IMR-90 (cell line): ENCODE measurements around the gene CYP46A1. TPM values are rescaled to one million over a fixed set of nuclear protein-coding genes. Genes with fewer than 3 reads are reported as not detected.

ENCODE experiments used
- ATAC-seq: fragments of 200-7000 bp; cut with Tn5 transposase; 2 replicates; pipeline ENCODE4 v1.9.1; 2020; ENCODE audit warnings: low read depth, mild to moderate bottlenecking, moderate library complexity
- BruUV-seq: library from RNA; stranded (reverse); fragments of 400-500 nt; replicated peaks from 2 replicates; lab custom pipeline; 2021; lab: Mats Ljungman, UMichigan
- CTCF ChIA-PET: fragments of 300-600 bp; formaldehyde crosslinking; extraction: SDS; loops from one replicate; lab custom pipeline; 2021; ENCODE audit warnings: antibody characterized with exemption; lab: Yijun Ruan, JAX
- POLR2A ChIA-PET: fragments of 300-600 bp; sonication (Branson Sonifier 250); formaldehyde crosslinking; loops from one replicate; lab custom pipeline; 2022; ENCODE audit warnings: antibody characterized with exemption; ENCODE audit not compliant: unreplicated experiment; lab: Charles Lee
- DNase-seq: peaks from one replicate; pipeline ENCODE4 v3.0.0; 2013
- H2AFZ ChIP-seq: replicated peaks from 2 replicates; pipeline ENCODE3; 2013; ENCODE audit warnings: low read length, mild to moderate bottlenecking; ENCODE audit not compliant: poor library complexity
- H2AK5ac ChIP-seq: 2 replicates; pipeline ENCODE4 v1.6.1; 2013; ENCODE audit warnings: low read depth, low read length, inconsistent platforms
- H2AK9ac ChIP-seq: replicated peaks from 2 replicates; pipeline ENCODE3; 2013; ENCODE audit warnings: mild to moderate bottlenecking, low read depth, low read length, moderate library complexity; ENCODE audit not compliant: poor library complexity
- H2BK120ac ChIP-seq: 2 replicates; pipeline ENCODE4 v1.6.1; 2013; ENCODE audit warnings: low read depth, low read length, inconsistent platforms
- H2BK15ac ChIP-seq: 3 replicates; pipeline ENCODE4 v1.6.1; 2013; ENCODE audit warnings: low read depth, low read length, inconsistent platforms
- H2BK20ac ChIP-seq: 2 replicates; pipeline ENCODE4 v1.6.1; 2013; ENCODE audit warnings: low read depth, mild to moderate bottlenecking, inconsistent platforms, low read length, moderate library complexity
- H2BK5ac ChIP-seq: 2 replicates; pipeline ENCODE4 v1.6.1; 2013; ENCODE audit warnings: mild to moderate bottlenecking, low read depth, low read length, inconsistent platforms; ENCODE audit not compliant: poor library complexity, severe bottlenecking
- H3K14ac ChIP-seq: replicated peaks from 2 replicates; pipeline ENCODE4 v1.6.1; 2013; ENCODE audit warnings: low read depth, low read length, inconsistent platforms
- H3K18ac ChIP-seq: 2 replicates; pipeline ENCODE4 v1.6.1; 2013; ENCODE audit warnings: low read depth, low read length, control low read depth
- H3K23ac ChIP-seq: 2 replicates; pipeline ENCODE4 v1.6.1; 2013; ENCODE audit warnings: low read depth, low read length, inconsistent platforms
- H3K27ac ChIP-seq: 2 replicates; pipeline ENCODE4 v1.5.1; 2013; ENCODE audit warnings: mild to moderate bottlenecking, control low read depth, low read length; ENCODE audit not compliant: insufficient read depth
- H3K27me3 ChIP-seq: 2 replicates; pipeline ENCODE4 v1.6.1; 2013; ENCODE audit warnings: low read length; ENCODE audit not compliant: control insufficient read depth, insufficient read depth
- H3K36me3 ChIP-seq: 2 replicates; pipeline ENCODE4 v1.6.1; 2013; ENCODE audit warnings: low read length, mixed read lengths; ENCODE audit not compliant: control insufficient read depth, insufficient read depth
- H3K4ac ChIP-seq: 2 replicates; pipeline ENCODE4 v1.6.1; 2013; ENCODE audit warnings: low read depth, low read length, inconsistent platforms
- H3K4me1 ChIP-seq: 2 replicates; pipeline ENCODE4 v1.6.1; 2013; ENCODE audit warnings: low read length, mixed read lengths; ENCODE audit not compliant: control insufficient read depth, insufficient read depth
- H3K4me2 ChIP-seq: 2 replicates; pipeline ENCODE4 v1.6.1; 2013; ENCODE audit warnings: low read depth, mild to moderate bottlenecking, control low read depth, low read length, moderate library complexity
- H3K4me3 ChIP-seq: 2 replicates; pipeline ENCODE4 v1.5.1; 2013; ENCODE audit warnings: low read depth, mild to moderate bottlenecking, control low read depth, low read length, moderate library complexity; ENCODE audit not compliant: insufficient read depth
- H3K56ac ChIP-seq: 2 replicates; pipeline ENCODE4 v1.6.1; 2013; ENCODE audit warnings: low read length, inconsistent platforms; ENCODE audit not compliant: insufficient read depth; ENCODE audit errors: extremely low read depth
- H3K79me1 ChIP-seq, 2 experiments: 2 replicates each; pipeline ENCODE4 v1.6.1; 2013; ENCODE audit warnings: low read length in 2 of 2, inconsistent platforms in 1 of 2, low read depth in 1 of 2
- H3K9ac ChIP-seq: 2 replicates; pipeline ENCODE4 v1.6.1; 2013; ENCODE audit warnings: low read depth, low read length, control low read depth
- H3K9me1 ChIP-seq: 2 replicates; pipeline ENCODE4 v1.6.1; 2013; ENCODE audit warnings: low read length, inconsistent platforms; ENCODE audit not compliant: insufficient read depth
- H3K9me3 ChIP-seq: 2 replicates; pipeline ENCODE4 v1.6.1; 2013; ENCODE audit warnings: low read length; ENCODE audit not compliant: control insufficient read depth, insufficient read depth
- H4K20me1 ChIP-seq: 2 replicates; pipeline ENCODE4 v1.6.1; 2013; ENCODE audit warnings: low read length, inconsistent platforms; ENCODE audit not compliant: insufficient read depth
- H4K5ac ChIP-seq: 2 replicates; pipeline ENCODE4 v1.6.1; 2013; ENCODE audit warnings: mild to moderate bottlenecking, low read depth, low read length, control low read depth
- H4K8ac ChIP-seq, 2 experiments: 2 replicates each; pipeline ENCODE4 v1.6.1; 2013; ENCODE audit warnings: low read depth in 2 of 2, low read length in 2 of 2, control low read depth in 1 of 2, inconsistent platforms in 1 of 2
- H4K91ac ChIP-seq: 2 replicates; pipeline ENCODE4 v1.6.1; 2013; ENCODE audit warnings: low read depth, low read length, inconsistent platforms; ENCODE audit not compliant: insufficient read depth
- BHLHE40 ChIP-seq: fragments of 150-350 bp; IDR thresholded peaks from 2 replicates; pipeline ENCODE4 v1.6.1; 2016; ENCODE audit warnings: mild to moderate bottlenecking, low read depth, low read length
- CEBPB ChIP-seq: IDR thresholded peaks from 2 replicates; pipeline ENCODE4 v1.6.1; 2012; ENCODE audit warnings: low read depth, low read length, improper control_type of control experiment
- WGBS, 2 experiments: methylation state at CpG; one replicate each; pipeline versions ENCODE4 v1.1.5 to v1.1.7; 2013; ENCODE audit warnings: missing lambda C conversion rate in 2 of 2; ENCODE audit not compliant: insufficient read length in 1 of 2; ENCODE audit errors: extremely low coverage in 2 of 2; 5-methylcytosine and 5-hydroxymethylcytosine counted together
- dilution Hi-C: fragments of 300-500 bp; cut with HindIII; formaldehyde crosslinking; loops from one replicate; pipeline ENCODE4 v1.14.3; 2018; ENCODE audit warnings: low sequenced_read_pairs; ENCODE audit not compliant: unreplicated experiment
- in situ Hi-C: fragments of 300-500 bp; cut with MboI; formaldehyde crosslinking; loops from 3 replicates; pipeline ENCODE4 v1.14.3; 2019; ENCODE audit warnings: low sequenced_read_pairs, inconsistent platforms, mixed read lengths
- intact Hi-C: fragments of 100-400 bp; cut with micrococcal nuclease; formaldehyde crosslinking; loops from 2 replicates; pipeline ENCODE4 v1.10.0; 2022
- polyA plus RNA-seq, 3 experiments: library from polyadenylated mRNA; depleted of rRNA; stranded (reverse); fragments of >200 nt; gene quantifications; 2 replicates each; pipeline ENCODE4 v1.2.3, GENCODE V29; 2012; ENCODE audit warnings: low replicate concordance in 1 of 3
- total RNA-seq: library from RNA; depleted of rRNA; stranded (reverse); fragments of >200 nt; gene quantifications from 2 replicates; pipeline ENCODE4 v1.2.3, GENCODE V29; 2012

The CYP46A1 gene
- total and polyA plus RNA-seq, 2 of the 4 experiments (the other 2 are of a cell fraction), result 0.18 to 0.31 TPM

- Histone ChIP-seq H2AK9ac (peak overlapping the region; percentile 57), H2BK120ac (peak overlapping the region; percentile 14), H2AFZ (peak overlapping the region; percentile 89), H3K9me1 (peaks cover 10% of the 10 kb centered on the region), H2BK15ac (peak overlapping the region; percentile 16; the same call in 1 of the 3 replicates), H3K18ac (no peak overlapping the region; the same call in 1 of the 2 replicates), H4K8ac (peak overlapping the region; percentile 17 to 68; a peak in 3 of 4 replicates), H3K4me2 (peak overlapping the region; percentile 84), H4K20me1 (no peaks in the 10 kb centered on the region), H3K9me3 (no peaks in the 10 kb centered on the region), H2BK20ac (0 out of 2 replicates have a peak overlapping the region, but pooled peaks have one; percentile 59), H3K56ac (no peak overlapping the region), H3K23ac (0 out of 2 replicates have a peak overlapping the region, but pooled peaks have one; percentile 68), H4K5ac (peak overlapping the region; percentile 50), H3K79me1 (no peaks in the 10 kb centered on the region), H3K36me3 (no peaks in the 10 kb centered on the region), H3K27ac (no peak overlapping the region; the same call in 1 of the 2 replicates), H2AK5ac (peak overlapping the region; percentile 74; the same call in 1 of the 2 replicates), H3K4me3 (peak overlapping the region; percentile 43), H3K4me1 (peaks cover 9% of the 10 kb centered on the region), H3K9ac (peak overlapping the region; percentile 40), H4K91ac (peak overlapping the region; percentile 64), H3K14ac (peak overlapping the region; percentile 30), H2BK5ac (no peak overlapping the region), H3K4ac (peak overlapping the region; percentile 85), H3K27me3 (no peaks in the 10 kb centered on the region)
- TF ChIP-seq CEBPB, result no peak
- peak; percentile 42; the same call in 1 of the 2 replicates for TF ChIP-seq BHLHE40
- 17% methylated on average over 15 of the region's 26 CpGs; no CpG with 5 or more reads in 1 of the 2 experiments for WGBS, 2 experiments
- no TSS peak for BruUV-seq
- in situ Hi-C loops, result no loop called here
- no peak for DNase-seq
- CTCF ChIA-PET, result no interaction called here
- peak; percentile 96 for ATAC-seq
- dilution Hi-C loops, result no loop called here
- intact Hi-C loops, result no loop called here
- POLR2A ChIA-PET, result no interaction called here
Measured at GRCh38 chr14:99737451-99737951, 53.4 kb downstream of the CYP46A1 start.
